Medulla oblongata (tissue), 1 donor: ENCODE measurements around the gene AGPAT3.
A peak's percentile ranks its signal among the peaks of the same experiment; 100 is the strongest.
"Not testable (repeated sequence)": the region's sequence is repeated elsewhere in the genome, so short reads cannot be mapped to it uniquely, and the experiment has no call there.

Experiments used
- DNase-seq: peaks from one replicate; pipeline ENCODE4 v3.0.0-alpha.2; 2015; ENCODE audit errors: extremely low spot score

AGPAT3 gene, protein sequence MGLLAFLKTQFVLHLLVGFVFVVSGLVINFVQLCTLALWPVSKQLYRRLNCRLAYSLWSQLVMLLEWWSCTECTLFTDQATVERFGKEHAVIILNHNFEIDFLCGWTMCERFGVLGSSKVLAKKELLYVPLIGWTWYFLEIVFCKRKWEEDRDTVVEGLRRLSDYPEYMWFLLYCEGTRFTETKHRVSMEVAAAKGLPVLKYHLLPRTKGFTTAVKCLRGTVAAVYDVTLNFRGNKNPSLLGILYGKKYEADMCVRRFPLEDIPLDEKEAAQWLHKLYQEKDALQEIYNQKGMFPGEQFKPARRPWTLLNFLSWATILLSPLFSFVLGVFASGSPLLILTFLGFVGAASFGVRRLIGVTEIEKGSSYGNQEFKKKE

DNA sequence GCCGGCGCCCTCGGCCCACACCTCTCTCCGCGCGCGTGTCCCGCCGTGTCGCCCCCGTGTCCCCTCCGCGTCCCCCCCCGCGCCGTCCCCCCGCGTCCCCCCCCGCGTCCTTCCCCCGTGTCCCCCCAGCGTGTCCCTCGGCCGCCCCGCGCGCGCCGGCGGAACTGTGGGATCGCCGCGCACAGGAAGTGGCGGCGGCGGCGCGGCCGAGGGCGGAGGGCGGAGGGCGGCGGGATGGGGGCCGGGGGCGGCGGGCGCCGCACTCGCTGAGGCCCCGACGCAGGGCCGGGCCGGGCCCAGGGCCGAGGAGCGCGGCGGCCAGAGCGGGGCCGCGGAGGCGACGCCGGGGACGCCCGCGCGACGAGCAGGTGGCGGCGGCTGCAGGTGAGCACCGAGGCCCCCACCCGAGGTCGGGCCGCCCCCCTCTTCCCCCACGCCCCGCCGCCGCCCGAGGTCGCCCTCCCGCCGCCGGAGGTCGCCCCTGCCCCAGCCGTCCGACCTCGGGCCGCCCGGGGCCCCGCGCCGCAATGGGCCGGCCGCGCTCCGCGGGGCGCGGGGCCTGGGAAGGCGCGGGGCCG, at the start of gene AGPAT3:
AGPAT3 (plus strand) TSS at position 262 of the 578 bp plus-strand sequence. CDS start 94,459 bp downstream, outside the sequence.
- DNase-seq, result no peak

DNA sequence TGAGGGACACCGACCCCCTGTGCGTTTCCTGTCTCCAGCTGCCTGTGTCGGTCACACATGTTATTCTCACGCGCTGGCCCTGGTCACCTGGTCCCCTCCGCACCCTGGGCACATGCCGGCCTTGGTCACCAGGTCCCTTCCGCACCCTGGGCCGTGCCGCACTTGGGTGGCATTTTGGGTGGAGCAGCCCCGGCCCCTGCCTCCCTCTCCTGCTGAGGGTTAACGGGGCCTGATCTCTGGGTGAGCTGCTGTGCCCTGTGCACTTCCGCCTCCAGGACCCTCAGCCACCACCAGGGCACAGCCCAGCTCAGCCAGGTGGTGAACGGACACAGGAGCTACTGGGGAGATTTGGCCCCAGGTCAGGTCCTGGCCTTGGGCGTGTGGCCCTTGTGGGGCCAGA, 49.0 kb upstream of the AGPAT3 start:
- DNase-seq, result no peak

DNA sequence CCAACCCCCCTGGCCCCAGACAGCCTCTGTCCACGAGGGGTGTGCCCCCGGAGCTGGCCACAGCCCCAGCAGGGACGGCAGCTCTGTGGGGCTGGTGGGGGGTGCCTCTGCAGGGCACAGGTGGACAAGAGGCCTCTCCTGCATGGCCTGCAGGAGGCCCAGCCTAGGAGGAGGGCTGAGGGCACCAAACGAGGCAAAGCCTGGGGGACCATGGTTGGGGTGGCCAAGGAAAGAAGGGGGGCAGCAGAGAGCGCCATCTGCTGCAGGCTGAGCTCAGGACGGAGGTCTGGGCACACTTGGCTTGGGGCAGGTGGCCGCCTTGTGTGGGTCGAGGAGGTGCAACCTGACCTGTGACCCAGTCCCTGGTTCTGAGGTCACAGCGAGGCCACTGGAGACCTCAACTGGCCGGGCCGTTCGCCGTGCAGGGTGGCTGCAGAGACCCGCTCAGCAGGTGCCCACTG, 48.4 kb upstream of the AGPAT3 start:
- no peak for DNase-seq

DNA sequence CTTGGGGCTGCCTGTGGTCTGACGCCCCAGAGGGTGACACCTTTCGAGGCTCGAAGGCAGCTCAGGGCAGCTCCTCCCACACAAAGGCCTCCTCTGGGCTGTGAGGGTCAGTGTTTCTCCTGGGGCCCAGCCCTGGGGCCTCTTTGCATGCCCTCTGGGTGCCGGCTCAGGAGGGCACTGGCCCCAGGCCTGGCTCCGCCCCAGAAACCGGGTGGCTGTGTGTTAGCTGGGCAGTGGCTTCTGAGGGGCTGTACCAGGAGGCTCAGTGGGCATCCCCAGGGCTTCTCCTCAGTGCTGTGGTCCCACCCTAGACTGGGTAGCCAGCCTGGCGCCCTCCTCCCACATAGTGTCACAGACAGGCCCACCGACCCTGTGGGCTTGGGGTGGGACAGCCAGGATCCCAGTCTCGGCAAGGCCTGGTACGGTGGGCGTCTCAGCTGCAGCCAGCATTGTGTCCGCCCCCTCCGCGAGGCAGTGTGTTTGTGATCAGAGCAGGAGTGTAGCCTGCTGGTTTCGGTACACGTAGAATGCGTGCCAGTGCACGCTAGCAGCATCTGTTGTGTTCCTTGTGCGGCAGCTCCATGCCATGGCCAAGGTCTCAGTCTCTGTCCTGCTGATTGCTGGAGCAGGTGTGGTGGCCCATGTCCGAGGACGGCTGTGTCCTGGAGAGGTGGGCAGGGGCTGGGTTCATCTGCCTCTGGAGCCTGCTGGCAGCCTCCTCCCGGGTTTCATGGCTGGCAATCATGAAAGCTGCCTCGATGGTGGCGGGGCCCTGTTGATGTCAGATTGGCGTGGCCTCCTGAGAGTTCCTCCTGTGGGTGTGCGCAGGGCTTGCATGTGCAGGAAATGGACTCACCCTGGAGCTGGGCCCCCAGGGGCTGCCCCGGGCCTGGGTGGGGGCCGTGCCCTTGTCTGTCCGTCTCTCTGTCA, 47.6 kb upstream of the AGPAT3 start:
- no peak for DNase-seq

DNA sequence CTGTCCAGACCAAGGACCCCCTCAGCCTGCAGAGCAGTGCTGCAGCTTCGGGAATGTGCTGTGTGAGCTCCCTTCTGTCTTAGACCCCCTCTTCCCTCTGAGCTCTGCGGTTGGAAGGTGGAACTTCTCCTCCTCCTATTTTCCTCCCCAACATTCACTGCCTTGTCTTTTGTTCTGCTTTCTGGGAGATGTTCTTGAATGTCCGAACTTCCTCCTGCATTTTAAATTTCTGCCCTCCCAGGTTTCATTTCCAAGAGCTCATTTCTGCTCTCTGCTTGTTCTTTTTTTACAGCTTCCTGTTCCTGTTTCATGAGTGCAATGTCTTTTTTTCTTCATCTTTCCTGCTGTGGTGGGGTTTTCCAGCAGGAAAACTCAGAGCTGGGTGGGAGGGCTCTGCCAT, 46.3 kb upstream of the AGPAT3 start:
- peak; percentile 66 for DNase-seq

DNA sequence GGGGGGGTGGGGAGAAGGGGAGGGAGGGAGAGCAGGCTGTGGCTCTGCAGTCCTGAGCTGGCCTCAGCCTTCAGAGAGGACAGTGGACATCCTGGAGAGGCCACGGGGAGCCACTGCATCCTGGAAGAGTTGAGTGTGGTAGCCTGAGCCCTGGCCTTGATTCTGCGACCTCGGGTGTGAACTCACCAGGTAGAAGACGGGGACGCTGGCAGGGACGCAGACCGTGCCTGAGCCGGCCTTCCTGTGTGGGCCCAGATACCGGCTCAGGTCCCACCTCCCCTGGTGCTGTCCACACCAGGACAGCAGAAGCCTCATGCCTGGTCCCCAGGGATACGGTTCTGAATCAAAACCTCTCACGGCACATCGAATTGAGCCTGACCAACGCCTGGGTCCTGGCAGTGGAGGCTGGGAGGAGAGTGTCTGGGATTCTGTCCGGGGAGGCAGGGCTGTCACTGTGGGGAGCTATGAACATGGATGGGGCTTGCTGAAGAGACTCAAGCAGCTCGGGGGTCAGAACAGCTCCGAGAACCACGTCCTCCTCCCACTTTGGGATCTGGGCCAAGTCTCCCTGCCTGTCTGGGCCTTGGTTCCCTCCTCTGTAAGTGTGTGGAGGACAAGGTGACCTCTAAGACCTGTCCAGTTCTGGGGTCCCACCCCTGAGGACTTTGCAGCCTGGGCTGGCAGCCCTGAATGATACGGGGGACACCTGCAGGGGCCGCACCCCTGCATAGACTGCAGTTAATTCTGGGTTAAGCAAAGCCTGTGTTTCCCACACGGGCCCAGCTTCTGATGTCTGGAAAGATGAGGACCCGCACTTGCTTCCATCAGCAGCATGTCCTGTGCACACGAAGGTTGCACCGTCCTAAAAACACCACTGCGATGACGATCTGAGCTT, 45.3 kb upstream of the AGPAT3 start:
- DNase-seq, result no peak

DNA sequence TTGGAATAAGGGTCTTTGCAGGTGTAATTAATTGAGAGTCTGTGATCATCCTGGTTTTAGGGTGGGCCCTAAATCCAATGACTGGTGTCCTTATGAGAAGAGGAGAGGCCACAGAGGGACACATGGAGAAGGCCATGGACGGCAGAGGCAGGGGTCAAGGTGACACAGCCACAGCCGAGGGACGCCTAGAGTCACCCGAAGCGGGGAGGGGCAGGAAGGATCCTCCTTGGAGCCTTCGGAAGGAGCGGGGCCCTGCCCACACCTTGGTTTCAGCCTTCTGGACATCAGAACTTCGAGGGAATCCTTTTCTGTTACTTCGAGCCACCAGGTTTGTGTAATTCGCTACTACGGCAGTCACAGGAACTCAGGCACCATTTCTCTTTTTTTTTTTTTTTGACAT, 44.6 kb upstream of the AGPAT3 start:
- DNase-seq, result no peak

DNA sequence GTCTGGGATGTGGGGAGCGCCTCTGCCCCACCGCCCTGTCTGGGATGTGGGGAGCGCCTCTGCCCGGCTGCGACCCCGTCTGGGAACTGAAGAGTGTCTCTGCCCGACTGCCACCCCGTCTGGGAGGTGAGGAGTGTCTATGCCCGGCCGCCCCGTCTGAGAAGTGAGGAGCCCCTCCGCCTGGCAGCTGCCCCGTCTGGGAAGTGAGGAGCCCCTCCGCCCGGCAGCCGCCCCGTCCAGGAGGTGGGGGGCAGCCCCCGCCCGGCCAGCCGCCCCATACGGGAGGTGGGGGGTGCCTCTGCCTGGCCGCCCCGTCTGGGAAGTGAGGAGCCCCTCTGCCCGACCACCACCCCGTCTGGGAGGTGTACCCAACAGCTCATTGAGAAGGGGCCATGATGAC, 42.9 kb upstream of the AGPAT3 start:
- DNase-seq, result not testable (repeated sequence)

DNA sequence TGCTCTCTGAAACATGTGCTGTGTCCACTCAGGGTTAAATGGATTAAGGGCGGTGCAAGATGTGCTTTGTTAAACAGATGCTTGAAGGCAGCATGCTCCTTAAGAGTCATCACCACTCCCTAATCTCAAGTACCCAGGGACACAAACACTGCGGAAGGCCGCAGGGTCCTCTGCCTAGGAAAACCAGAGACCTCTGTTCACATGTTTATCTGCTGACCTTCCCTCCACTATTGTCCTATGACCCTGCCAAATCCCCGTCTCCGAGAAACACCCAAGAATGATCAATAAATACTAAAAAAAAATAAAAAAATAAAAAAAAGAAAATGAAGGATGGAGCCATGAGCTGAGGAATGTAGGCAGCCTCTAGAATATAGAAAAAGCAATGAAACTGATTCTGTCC, 42.3 kb upstream of the AGPAT3 start:
- DNase-seq, result not testable (repeated sequence)

DNA sequence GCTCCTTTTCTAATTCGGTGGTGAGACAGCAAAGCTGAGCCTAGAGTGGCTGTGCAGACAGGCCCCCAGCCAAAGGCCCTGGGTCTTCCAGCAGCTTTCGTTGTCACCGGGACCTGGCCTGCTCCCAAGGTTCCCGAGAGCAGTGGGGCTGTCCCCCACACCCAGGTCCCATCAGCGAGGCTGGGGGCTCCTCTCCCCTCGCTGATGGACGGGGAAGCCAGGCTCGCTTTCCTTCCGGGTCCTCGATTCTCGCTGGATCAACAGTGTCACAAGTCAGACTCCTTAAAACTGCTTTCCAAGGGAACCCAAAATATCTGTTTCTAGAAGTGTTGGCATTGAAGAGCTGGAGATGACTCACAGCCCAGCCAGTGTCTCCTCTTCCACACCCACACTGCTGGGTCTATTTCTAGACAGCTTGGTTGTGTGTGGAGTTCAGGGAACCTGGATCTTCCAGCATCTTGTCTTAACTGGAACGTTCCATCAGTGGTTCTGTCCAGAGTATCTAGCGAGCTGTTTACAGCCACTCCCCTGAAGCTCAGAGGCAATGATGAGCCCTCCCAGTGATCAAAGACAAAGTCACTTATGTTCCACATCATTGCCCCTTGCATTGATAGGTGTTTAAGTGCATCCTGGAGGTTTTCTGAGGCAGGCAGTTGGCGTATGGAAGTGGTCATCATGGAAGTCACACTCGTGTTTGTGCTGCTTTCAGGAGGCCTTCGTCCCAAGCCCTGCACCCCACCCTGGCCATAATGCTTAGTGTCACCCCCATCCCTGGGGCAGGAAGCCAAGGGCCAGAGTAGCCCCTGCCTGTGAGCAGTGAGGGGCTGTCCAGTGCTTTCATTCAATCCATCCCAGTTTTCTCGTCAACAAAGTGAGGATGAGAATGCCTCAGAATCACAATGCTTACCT, 40.4 kb upstream of the AGPAT3 start:
- DNase-seq, result no peak

DNA sequence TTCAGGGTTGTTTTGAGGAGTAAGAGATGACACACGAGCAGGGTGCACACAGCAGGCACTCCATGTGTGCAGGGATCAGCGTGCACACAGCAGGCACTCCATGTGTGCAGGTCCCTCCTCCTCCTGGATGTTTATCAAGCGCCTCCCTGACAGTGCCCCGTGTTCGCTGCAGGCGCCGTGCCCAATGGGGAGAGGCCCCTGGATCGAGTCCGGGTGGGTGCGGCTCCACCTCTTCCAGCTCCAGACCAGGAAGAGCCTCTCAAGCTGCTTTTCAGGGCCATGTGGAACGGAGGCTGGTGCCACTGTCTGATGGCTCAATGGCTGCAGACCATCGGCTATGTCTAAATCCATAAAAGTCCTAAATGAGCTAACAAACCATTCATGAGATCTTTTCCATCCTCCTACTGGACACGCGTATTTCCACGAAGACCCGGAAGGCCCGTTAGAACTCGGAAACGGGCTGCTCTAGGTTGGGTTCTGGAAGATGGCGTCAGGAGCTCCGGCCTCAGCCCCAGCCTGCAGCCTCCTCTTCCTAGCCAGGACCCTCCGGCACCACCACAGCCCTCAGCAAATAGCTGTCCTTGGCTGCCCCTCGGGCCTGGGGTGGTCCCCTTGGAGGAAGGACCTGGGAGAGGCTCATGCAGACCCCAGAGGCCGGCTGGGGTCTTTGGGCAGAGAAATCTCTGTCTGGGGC, 39.6 kb upstream of the AGPAT3 start:
- DNase-seq, result no peak

DNA sequence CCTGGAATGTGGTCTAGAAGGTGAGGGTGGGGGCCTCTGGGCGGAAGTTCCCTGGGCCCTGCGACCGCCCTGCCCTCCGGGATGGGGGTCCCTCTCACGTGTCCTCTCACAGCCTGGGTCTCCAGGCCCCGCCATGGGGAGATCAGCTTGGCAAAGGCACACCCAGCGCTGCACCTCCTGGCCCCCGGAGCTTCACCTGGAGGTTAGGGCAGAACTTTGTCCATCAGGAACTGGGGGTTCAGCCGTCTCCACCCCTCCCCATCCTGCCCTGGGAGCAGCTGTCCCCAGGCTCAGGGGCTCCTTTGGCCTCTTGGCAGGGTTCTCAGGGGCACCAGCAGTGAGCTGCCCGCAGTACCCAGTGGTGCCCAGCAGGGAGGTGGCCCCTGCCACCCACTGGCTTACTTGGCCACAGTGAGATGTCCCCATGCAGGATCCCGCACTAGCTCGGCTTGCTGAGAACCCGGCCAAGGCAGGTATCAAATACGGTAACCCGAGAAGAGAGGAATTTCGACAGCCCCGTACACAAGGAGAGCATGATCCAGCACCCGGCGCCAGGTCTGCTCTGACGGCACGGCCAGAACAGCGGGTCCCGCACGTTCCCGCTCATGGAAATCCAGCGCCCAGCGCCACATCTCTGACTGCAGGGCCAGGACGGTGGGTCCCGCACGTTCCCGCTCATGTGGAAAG, 38.9 kb upstream of the AGPAT3 start:
- no peak for DNase-seq

DNA sequence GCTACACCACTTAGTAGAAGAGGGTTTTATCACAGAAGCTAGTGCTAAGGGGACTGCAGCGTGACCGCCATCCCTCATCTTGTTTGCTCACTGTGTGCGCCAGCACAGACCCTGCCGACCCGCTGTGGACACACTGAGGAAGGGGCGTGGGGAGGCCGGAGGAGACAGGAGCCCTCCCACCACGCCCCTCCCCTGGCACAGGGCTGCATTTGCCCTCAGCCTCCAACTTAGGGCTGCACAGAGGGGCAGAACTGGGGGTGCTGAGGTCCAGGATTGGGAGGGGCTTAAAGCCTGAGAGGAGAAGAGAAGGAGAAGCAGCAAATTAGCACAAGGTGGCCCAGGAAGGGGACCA, 38.4 kb upstream of the AGPAT3 start:
- no peak for DNase-seq

DNA sequence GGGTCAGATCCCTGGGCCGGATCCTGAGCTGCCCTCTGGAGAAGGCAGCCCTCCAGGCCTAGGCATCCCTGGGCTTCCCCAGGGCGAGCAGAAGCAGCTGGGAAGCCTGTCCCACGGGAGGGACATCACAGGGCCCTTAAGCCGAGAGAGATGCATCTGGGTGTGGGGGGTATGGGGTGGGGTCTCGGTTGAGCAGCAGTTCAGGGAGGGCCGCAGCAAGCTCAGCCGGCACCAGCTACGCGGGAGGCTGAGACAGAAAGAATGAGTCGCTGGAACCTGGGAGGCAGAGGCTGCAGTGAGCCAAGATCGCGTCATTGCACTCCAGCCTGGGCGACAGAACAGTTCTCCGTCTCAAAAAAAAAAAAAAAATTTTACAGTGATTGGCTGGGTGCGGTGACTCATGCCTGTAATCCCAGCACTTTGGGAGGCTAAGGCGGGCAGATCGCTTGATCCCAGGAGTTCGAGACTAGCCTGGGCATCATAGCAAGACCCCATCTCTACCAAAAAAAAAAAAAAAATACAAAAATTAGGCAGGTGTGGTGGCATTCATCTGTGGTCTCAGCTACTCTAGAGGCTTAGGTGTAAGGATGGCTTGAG, 37.9 kb upstream of the AGPAT3 start:
- no peak for DNase-seq

DNA sequence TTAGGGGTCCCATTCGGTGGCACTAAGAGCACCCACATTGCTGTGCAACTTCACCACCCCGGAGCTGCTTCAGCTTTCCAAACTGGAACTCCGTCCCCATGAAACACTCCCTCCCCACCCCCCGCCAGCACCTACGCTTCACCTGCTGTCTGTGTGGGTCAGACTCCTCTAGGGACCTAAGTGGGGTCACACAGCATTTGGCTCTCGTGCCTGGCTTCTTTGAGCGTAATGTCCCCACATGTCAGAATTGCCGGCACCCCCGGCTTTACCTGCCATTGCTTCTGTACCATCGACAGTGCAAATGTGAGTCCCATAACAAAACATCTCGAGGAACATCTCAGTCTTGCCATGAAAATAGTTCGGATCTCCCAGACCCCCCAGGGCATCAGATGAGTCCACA, 35.9 kb upstream of the AGPAT3 start:
- DNase-seq, result no peak

DNA sequence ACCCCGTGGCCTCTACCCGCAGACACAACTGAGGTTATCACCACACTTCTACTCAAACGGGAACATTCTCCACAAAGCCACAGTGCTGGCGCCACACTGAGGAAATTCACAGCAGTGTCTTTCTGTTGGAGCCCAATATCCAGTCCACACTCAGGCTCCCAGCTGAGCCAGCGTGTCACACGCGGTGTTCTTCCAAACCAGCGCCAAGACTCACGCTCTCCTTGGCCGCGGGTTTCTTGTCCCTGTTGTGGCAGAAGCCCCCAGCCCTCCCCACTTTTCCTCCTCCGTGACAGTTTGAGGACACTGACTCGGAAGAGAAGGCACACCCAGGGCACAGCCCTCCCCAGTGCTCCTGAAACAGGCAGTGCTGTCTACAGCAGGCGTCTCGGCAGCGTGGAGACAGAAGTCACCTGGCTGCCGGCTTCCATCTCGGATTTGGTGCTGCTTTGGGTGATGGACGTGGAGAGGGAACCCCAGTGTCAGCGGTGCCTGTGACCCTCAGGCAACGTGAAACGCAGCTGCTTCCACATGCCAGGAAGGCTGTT, 35.4 kb upstream of the AGPAT3 start:
- no peak for DNase-seq

DNA sequence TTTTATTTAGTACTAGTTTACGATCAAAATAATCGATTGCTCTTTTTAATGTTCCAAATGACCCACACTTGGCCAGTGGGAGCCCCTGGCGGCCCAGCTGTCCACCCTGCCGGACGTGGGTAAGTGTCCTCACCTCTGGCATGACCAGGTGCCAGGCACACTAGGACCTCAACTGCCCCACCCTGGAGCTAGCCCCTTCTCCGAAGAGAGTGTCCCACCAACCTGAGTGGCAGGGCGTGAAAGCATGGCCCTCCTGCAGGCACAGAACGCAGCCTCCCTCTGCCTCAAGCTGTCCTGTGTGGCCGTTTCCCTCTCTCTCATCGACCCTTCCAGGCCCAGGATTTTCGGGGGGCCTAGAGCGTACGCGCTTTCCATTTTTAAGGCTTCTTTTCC, 32.9 kb upstream of the AGPAT3 start:
- DNase-seq, result no peak

DNA sequence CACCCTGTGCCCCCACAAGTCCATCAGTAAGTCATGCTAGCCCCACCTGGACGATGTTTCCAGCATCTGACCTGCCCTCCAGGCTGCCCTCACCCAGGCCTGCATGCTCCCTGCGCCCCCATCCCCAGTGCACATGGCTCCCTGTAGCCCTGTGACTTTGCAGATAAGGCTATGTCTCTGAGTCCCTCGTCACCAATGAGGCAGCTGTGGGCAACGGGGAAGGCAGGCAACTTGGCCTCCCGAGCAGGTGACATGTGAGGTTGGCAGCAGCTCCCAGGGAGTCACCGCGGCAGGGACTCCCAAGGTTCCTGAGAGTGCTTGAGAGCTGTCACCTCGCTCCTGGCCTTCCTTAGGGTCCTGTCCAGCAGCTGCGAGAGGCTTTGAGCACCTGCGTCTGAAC, 32.4 kb upstream of the AGPAT3 start:
- DNase-seq, result no peak
